Stimulated activated CD8-positive, alpha-beta memory T cell treated with anti-CD3 and anti-CD28 coated beads, Interleukin-15, amount 100 ng/mL, for 1 hour (primary cell): ENCODE data around the gene GPS2.
"Not testable (repeated sequence)": the region's sequence is repeated elsewhere in the genome, so short reads cannot be mapped to it uniquely, and the experiment has no call there.

Source experiments
- DNase-seq: peaks from one replicate; pipeline ENCODE4 v3.0.0-alpha.2; 2020; ENCODE audit warnings: low read depth

GPS2 gene

GRCh38 chr17:7314719-7315569 lies at the start of gene GPS2:
Gene GPS2, minus strand, starts transcription at chr17:7315360. Its CDS starts 308 bp downstream, at chr17:7315052.
- DNase-seq: peak; percentile 87

- DNase-seq: no peak
Measured at GRCh38 chr17:7363311-7363710, 48.2 kb upstream of the GPS2 start.

GRCh38 chr17:7361906-7362305 lies 46.7 kb upstream of the GPS2 start:
- DNase-seq: no peak

GRCh38 chr17:7357381-7357780 lies 42.2 kb upstream of the GPS2 start:
- DNase-seq: no peak

- no peak for DNase-seq
Measured at GRCh38 chr17:7356756-7357155, 41.6 kb upstream of the GPS2 start.

- peak; percentile 76 for DNase-seq
Measured at GRCh38 chr17:7356072-7356549, 41.0 kb upstream of the GPS2 start.

GRCh38 chr17:7355573-7355972 lies 40.4 kb upstream of the GPS2 start:
- no peak for DNase-seq

GRCh38 chr17:7355053-7355452 lies 39.9 kb upstream of the GPS2 start, which contains the start of gene TMEM95:
Gene TMEM95, plus strand, starts transcription at chr17:7355156. Its CDS starts 49 bp downstream, at chr17:7355205.
- no peak for DNase-seq

- no peak for DNase-seq
Measured at GRCh38 chr17:7354262-7354843, 39.2 kb upstream of the GPS2 start.

- no peak for DNase-seq
Measured at GRCh38 chr17:7352910-7353635, 37.9 kb upstream of the GPS2 start.

- DNase-seq: no peak
Measured at GRCh38 chr17:7352503-7352889, 37.3 kb upstream of the GPS2 start.

- peak; percentile 42 for DNase-seq
Measured at GRCh38 chr17:7351665-7352502, 36.7 kb upstream of the GPS2 start, which contains the start of gene KCTD11. Gene KCTD11, plus strand, starts transcription at chr17:7352162.

GRCh38 chr17:7348478-7349242 lies 33.5 kb upstream of the GPS2 start:
- no peak for DNase-seq

- DNase-seq: no peak
Measured at GRCh38 chr17:7347630-7348477, 32.7 kb upstream of the GPS2 start.

GRCh38 chr17:7346761-7347614 lies 31.8 kb upstream of the GPS2 start:
- DNase-seq: no peak

GRCh38 chr17:7343250-7343649 lies 28.1 kb upstream of the GPS2 start:
- DNase-seq: no peak

GRCh38 chr17:7341842-7342241 lies 26.7 kb upstream of the GPS2 start:
- DNase-seq: no peak

GRCh38 chr17:7340179-7340578 lies 25.0 kb upstream of the GPS2 start:
- DNase-seq: no peak

- not testable (repeated sequence) for DNase-seq
Measured at GRCh38 chr17:7337600-7337999, 22.4 kb upstream of the GPS2 start.
